Naive thymus-derived CD8-positive, alpha-beta T cell (primary cell): ENCODE measurements around the gene C11orf68. TPM values are rescaled to one million over a fixed set of nuclear protein-coding genes. Genes with fewer than 3 reads are reported as not detected.
A peak's percentile ranks its signal among the peaks of the same experiment; 100 is the strongest.

Experiments
- ATAC-seq, 2 donors: fragments of 150-1000 bp; cut with Tn5 transposase in 1 of 2; sonication (Bioruptor Pico), chemical (Tn5 transposase) in 1 of 2; 1 replicate in 1 of 2; 2 replicates in 1 of 2; pipeline ENCODE4 v1.10.0; 2021; ENCODE audit warnings: mild to moderate bottlenecking in 2 of 2, moderate library complexity in 2 of 2
- POLR2A ChIA-PET: fragments of 350-600 bp; sonication (Branson Sonifier 250); formaldehyde crosslinking; loops from one replicate; lab custom pipeline; 2021; ENCODE audit warnings: antibody characterized with exemption; lab: Charles Lee
- DNase-seq, 10 donors: peaks; one replicate each; pipeline versions ENCODE4 v3.0.0 to v3.0.0-alpha.2; 2020 to 2022
- H3K27ac Mint-ChIP-seq, 10 donors: one replicate each; pipeline ENCODE4 v1.8.0; 2020 to 2022; ENCODE audit warnings: mild to moderate bottlenecking in 10 of 10, mixed read lengths in 10 of 10, moderate library complexity in 4 of 10, inconsistent platforms in 1 of 10
- H3K27me3 Mint-ChIP-seq, 5 donors: one replicate each; pipeline ENCODE4 v1.8.0; 2021 to 2022; ENCODE audit warnings: mixed read lengths in 5 of 5
- H3K36me3 Mint-ChIP-seq, 3 donors: one replicate each; pipeline ENCODE4 v1.8.0; 2020 to 2022; ENCODE audit warnings: mixed read lengths in 3 of 3, mild to moderate bottlenecking in 2 of 3, inconsistent platforms in 1 of 3
- H3K4me1 Mint-ChIP-seq, 4 donors: one replicate each; pipeline ENCODE4 v1.8.0; 2021 to 2022; ENCODE audit warnings: mixed read lengths in 4 of 4
- H3K4me3 Mint-ChIP-seq, 10 donors: one replicate each; pipeline ENCODE4 v1.8.0; 2020 to 2022; ENCODE audit warnings: mild to moderate bottlenecking in 10 of 10, mixed read lengths in 10 of 10, moderate library complexity in 6 of 10, inconsistent platforms in 1 of 10
- H3K9me3 Mint-ChIP-seq, 9 donors: one replicate each; pipeline ENCODE4 v1.8.0; 2020 to 2022; ENCODE audit warnings: mixed read lengths in 9 of 9, mild to moderate bottlenecking in 3 of 9, inconsistent platforms in 1 of 9, moderate library complexity in 1 of 9
- polyA plus RNA-seq, 3 donors: library from polyadenylated mRNA; unstranded; fragments of 300-500 nt; fragmentation: Illumina TruSeq; gene quantifications; one replicate each; pipeline ENCODE4 v1.2.3, GENCODE V29; 2021
- total RNA-seq, 8 experiments: library from RNA in 2 of 8; stranded (reverse) in 2 of 8; gene quantifications; one replicate each; pipeline ENCODE4 v1.2.3 and lab custom pipeline; 2021 to 2026

C11orf68 gene
- total and polyA plus RNA-seq, 5 experiments from 2014 or later: 46.0 to 82.2 (median 57.8) TPM

GRCh38 chr11:65886826-65887722, 31.8 kb downstream of the C11orf68 start:
- H3K4me3 Mint-ChIP-seq: peak overlapping the region; percentile 87 to 96 (median 90)
- peak overlapping the region; percentile 94 to 100 (median 99) for H3K27ac Mint-ChIP-seq

DNA sequence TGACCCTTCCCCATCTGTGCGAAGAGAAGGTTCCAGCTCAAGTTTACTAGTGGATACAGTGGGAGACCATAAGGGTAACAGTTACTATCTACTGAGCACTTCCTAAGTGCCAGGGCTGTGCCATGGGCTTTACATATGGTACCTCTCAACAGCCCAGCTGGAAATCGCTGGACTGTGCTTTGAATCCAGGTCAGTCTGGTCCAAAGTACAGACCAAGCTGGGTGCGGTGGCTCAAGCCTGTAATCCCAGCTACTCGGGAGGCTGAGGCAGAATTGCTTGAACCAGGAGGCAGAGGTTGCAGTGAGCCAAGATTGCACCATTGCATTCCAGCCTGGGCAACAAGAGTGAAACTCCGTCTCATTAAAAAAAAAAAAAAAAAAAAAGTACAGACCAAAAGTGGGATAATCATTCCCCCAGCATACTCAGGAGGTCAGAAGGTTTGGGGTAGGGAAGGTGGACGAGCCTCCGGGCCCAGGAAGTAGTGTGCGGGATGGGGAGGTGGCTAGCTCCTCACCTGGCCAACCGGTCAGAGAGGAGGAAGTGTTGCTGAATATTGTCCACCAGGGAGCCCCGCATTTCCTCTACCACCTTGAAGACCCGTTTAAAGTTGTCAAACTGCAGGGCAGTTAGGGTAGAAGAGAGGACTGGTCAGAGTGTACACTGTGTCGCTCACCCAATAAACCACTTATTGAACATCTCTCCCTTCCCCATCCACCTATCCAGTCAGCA, 32.9 kb downstream of the C11orf68 start:
- ATAC-seq (no peak), DNase-seq (no peak)
- Mint-ChIP-seq H3K27me3 (no peaks in the 10 kb centered on the region), H3K4me3 (peak overlapping the region in 7 of 10 donors; percentile 29 to 96 (median 89)), H3K9me3 (no peaks in the 10 kb centered on the region), H3K4me1 (peaks cover 29 to 78% (median 66%) of the 10 kb centered on the region in 4 donors), H3K27ac (peak overlapping the region in 5 of 10 donors; percentile 59 to 100 (median 94)), H3K36me3 (peaks cover 0 to 33% (median 2%) of the 10 kb centered on the region in 3 donors)
- POLR2A ChIA-PET: interaction anchor here (0.6 to 16.8 kb wide), 14 partner anchors 11 to 1720 kb away, joined by 3 to 405 read pairs (median 8); partner anchors contain the start of genes C11orf68, CFL1, CTSW and DRAP1

More at GRCh38 chr11:65886826-65887722, 31.8 kb downstream of the C11orf68 start:
- peaks cover 30 to 72% (median 63%) of the 10 kb centered on the region in 4 donors for H3K4me1 Mint-ChIP-seq
- no peak for DNase-seq
- POLR2A ChIA-PET: interaction anchor here (0.6 to 16.8 kb wide), 15 partner anchors 12 to 1015 kb away, joined by 3 to 405 read pairs (median 5); partner anchors contain the start of genes C11orf68, CFL1, CTSW and DRAP1
- no peaks in the 10 kb centered on the region for H3K27me3 Mint-ChIP-seq
- ATAC-seq: no peak
- H3K9me3 Mint-ChIP-seq: no peaks in the 10 kb centered on the region
- H3K36me3 Mint-ChIP-seq: peaks cover 0 to 30% (median 2%) of the 10 kb centered on the region in 3 donors

- no peaks in the 10 kb centered on the region for H3K27me3 Mint-ChIP-seq
- H3K36me3 Mint-ChIP-seq: peaks cover 0 to 33% (median 2%) of the 10 kb centered on the region in 3 donors
- no peak for ATAC-seq
- H3K27ac Mint-ChIP-seq: peak overlapping the region in 6 of 10 donors; percentile 50 to 90 (median 66)
- peaks cover 34 to 84% (median 71%) of the 10 kb centered on the region in 4 donors for H3K4me1 Mint-ChIP-seq
- POLR2A ChIA-PET: interaction anchor here (0.6 to 16.8 kb wide), 16 partner anchors 10 to 1720 kb away, joined by 3 to 405 read pairs (median 6); partner anchors contain the start of genes AP5B1, CFL1, CTSW and EFEMP2
- no peaks in the 10 kb centered on the region for H3K9me3 Mint-ChIP-seq
- H3K4me3 Mint-ChIP-seq: peak overlapping the region in 1 of 10 donors; percentile 45
- DNase-seq: no peak
Observed at GRCh38 chr11:65885231-65885630, 33.6 kb downstream of the C11orf68 start.

GRCh38 chr11:65884716-65885092, 34.2 kb downstream of the C11orf68 start:
- Mint-ChIP-seq H3K27ac (peak overlapping the region; percentile 51 to 90 (median 77)), H3K27me3 (no peaks in the 10 kb centered on the region), H3K4me3 (peak overlapping the region in 6 of 10 donors; percentile 16 to 79 (median 32)), H3K4me1 (peaks cover 29 to 84% (median 70%) of the 10 kb centered on the region in 4 donors), H3K36me3 (peaks cover 0 to 33% (median 2%) of the 10 kb centered on the region in 3 donors), H3K9me3 (no peaks in the 10 kb centered on the region)
- POLR2A ChIA-PET: interaction anchor here (0.6 to 16.8 kb wide), 19 partner anchors 9 to 428 kb away, joined by 3 to 405 read pairs (median 5); partner anchors contain the start of genes AP5B1, BANF1, CFL1 and CTSW
- ATAC-seq (peak; percentile 48 to 52), DNase-seq (peak; percentile 69 to 86 (median 81))

- POLR2A ChIA-PET: interaction anchor here (0.6 to 16.8 kb wide), 19 partner anchors 9 to 231 kb away, joined by 3 to 405 read pairs (median 5); partner anchors contain the start of genes AP5B1, BANF1, CFL1 and CTSW
- H3K27ac Mint-ChIP-seq: peak overlapping the region; percentile 60 to 90 (median 83)
- DNase-seq: no peak
- ATAC-seq: no peak
- no peaks in the 10 kb centered on the region for H3K9me3 Mint-ChIP-seq
- peaks cover 25 to 84% (median 70%) of the 10 kb centered on the region in 4 donors for H3K4me1 Mint-ChIP-seq
- peak overlapping the region in 5 of 10 donors; percentile 16 to 79 (median 23) for H3K4me3 Mint-ChIP-seq
- H3K27me3 Mint-ChIP-seq: no peaks in the 10 kb centered on the region
- H3K36me3 Mint-ChIP-seq: peaks cover 0 to 33% (median 2%) of the 10 kb centered on the region in 3 donors
Observed at GRCh38 chr11:65883786-65884715, 34.8 kb downstream of the C11orf68 start.

DNA sequence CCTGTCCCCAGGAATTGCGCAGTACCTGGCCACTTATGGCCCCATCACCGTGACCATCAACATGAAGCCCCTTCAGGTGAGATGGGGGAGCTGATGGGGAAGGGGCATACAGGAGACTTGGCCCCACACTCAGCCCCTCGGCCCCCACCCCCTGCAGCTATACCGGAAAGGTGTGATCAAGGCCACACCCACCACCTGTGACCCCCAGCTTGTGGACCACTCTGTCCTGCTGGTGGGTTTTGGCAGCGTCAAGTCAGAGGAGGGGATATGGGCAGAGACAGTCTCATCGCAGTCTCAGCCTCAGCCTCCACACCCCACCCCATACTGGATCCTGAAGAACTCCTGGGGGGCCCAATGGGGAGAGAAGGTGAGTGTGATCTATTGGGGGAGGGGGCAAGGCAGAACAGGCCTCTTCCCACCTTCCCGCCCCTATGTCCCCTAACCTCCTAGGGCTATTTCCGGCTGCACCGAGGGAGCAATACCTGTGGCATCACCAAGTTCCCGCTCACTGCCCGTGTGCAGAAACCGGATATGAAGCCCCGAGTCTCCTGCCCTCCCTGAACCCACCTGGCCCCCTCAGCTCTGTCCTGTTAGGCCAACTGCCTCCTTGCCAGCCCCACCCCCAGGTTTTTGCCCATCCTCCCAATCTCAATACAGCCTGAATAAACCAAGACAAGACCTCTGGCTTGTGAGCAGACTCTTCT, 35.7 kb downstream of the C11orf68 start:
- DNase-seq: no peak
- peak overlapping the region in 5 of 10 donors; percentile 18 to 85 (median 48) for H3K27ac Mint-ChIP-seq
- H3K36me3 Mint-ChIP-seq: peaks cover 0 to 33% (median 2%) of the 10 kb centered on the region in 3 donors
- no peak overlapping the region for H3K4me3 Mint-ChIP-seq
- POLR2A ChIA-PET: interaction anchor here (0.8 to 16.8 kb wide), 5 partner anchors 9 to 106 kb away, joined by 3 to 405 read pairs (median 4); partner anchors contain the start of genes CFL1 and MUS81
- no peaks in the 10 kb centered on the region for H3K9me3 Mint-ChIP-seq
- H3K27me3 Mint-ChIP-seq: no peaks in the 10 kb centered on the region
- H3K4me1 Mint-ChIP-seq: peaks cover 21 to 83% (median 72%) of the 10 kb centered on the region in 4 donors
- ATAC-seq: no peak

GRCh38 chr11:65882120-65883057, 36.5 kb downstream of the C11orf68 start:
- peak overlapping the region in 4 of 10 donors; percentile 18 to 32 (median 22) for H3K4me3 Mint-ChIP-seq
- ATAC-seq: no peak
- POLR2A ChIA-PET: interaction anchor here (0.8 to 16.8 kb wide), 4 partner anchors 7 to 21 kb away, joined by 4 to 405 read pairs (median 119); partner anchors contain the start of genes CCDC85B, CFL1, FIBP and MUS81

GRCh38 chr11:65880844-65881421, 37.9 kb downstream of the C11orf68 start:
- Mint-ChIP-seq H3K27me3 (no peaks in the 10 kb centered on the region), H3K9me3 (no peaks in the 10 kb centered on the region), H3K27ac (peak overlapping the region; percentile 86 to 95 (median 92)), H3K4me3 (peak overlapping the region; percentile 80 to 89 (median 84)), H3K4me1 (peaks cover 22 to 86% (median 65%) of the 10 kb centered on the region in 4 donors), H3K36me3 (peaks cover 0 to 27% (median 2%) of the 10 kb centered on the region in 3 donors)
- POLR2A ChIA-PET: interaction anchor here (0.7 to 16.8 kb wide), 6 partner anchors 9 to 169 kb away, joined by 3 to 405 read pairs (median 18); partner anchors contain the start of genes CCDC85B, CFL1, FIBP and KAT5
- DNase-seq (no peak), ATAC-seq (no peak)

More at GRCh38 chr11:65882120-65883057, 36.5 kb downstream of the C11orf68 start:
- DNase-seq: no peak
- peaks cover 0 to 33% (median 2%) of the 10 kb centered on the region in 3 donors for H3K36me3 Mint-ChIP-seq
- peak overlapping the region in 8 of 10 donors; percentile 28 to 95 (median 86) for H3K27ac Mint-ChIP-seq
- H3K9me3 Mint-ChIP-seq: no peaks in the 10 kb centered on the region
- H3K27me3 Mint-ChIP-seq: no peaks in the 10 kb centered on the region
- H3K4me1 Mint-ChIP-seq: peaks cover 21 to 83% (median 72%) of the 10 kb centered on the region in 4 donors

DNA sequence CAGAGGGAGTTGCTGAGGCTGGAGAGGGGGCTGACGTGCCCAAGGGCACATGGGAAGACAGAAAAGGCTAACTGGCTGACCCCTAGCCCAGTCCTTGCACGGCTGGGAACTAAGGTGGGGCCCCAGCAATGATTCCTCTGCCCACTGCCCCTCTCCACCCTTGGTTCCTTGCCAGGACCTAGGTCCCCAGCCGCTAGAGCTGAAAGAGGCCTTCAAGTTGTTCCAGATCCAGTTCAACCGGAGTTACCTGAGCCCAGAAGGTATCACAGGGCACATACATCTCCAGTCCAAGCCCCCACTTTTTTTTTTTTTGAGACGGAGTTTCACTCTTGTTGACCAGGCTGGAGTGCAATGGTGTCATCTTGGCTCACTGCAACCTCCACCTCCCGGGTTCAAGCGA, 38.8 kb downstream of the C11orf68 start:
- peak overlapping the region; percentile 80 to 89 (median 84) for H3K4me3 Mint-ChIP-seq
- no peaks in the 10 kb centered on the region for H3K27me3 Mint-ChIP-seq
- POLR2A ChIA-PET: interaction anchor here (0.6 to 16.8 kb wide), 6 partner anchors 10 to 168 kb away, joined by 4 to 405 read pairs (median 18); partner anchors contain the start of genes CCDC85B, CFL1, FIBP and KAT5
- peaks cover 21 to 79% (median 61%) of the 10 kb centered on the region in 4 donors for H3K4me1 Mint-ChIP-seq
- H3K9me3 Mint-ChIP-seq: no peaks in the 10 kb centered on the region
- DNase-seq: no peak
- peaks cover 0 to 20% (median 2%) of the 10 kb centered on the region in 3 donors for H3K36me3 Mint-ChIP-seq
- ATAC-seq: no peak
- H3K27ac Mint-ChIP-seq: peak overlapping the region; percentile 87 to 95 (median 92)
